Measurements from ENCODE around the gene STEAP3. TPM values are rescaled to one million over a fixed set of nuclear protein-coding genes. Genes with fewer than 3 reads are reported as not detected.

STEAP3 gene
- total RNA-seq, 1 experiment from 2014 or later: 27.3 TPM

DNA sequence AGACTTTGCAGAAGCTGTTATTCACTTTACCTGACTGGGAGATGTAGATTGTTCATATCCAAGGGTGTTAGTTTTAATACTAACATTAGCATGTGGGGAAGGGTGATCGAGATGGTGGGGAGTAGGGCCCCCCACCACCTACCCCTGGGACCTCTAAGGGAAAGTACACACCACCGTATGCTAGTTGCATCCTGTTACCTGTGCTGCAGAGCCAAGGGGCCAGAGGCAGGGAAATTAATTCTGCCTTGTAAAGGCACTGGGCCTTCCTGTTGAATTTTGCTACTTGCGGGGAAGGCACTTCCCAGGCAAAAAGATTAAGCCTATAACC lies 9.0 kb downstream of the STEAP3 start:
- no peaks in the 10 kb centered on the region for H3K27me3 ChIP-seq (ENCODE audit: low read length)
- H3K4me1 ChIP-seq (ENCODE audit: insufficient read depth, low read length): peaks cover 30% of the 10 kb centered on the region
- no peak overlapping the region for H3K4me3 ChIP-seq (ENCODE audit: low read length)
- no peaks in the 10 kb centered on the region for H4K20me1 ChIP-seq (ENCODE audit: low read length)
- POLR2A ChIA-PET (ENCODE audit: unreplicated experiment): no interaction called here
- no peaks in the 10 kb centered on the region for H3K79me2 ChIP-seq (ENCODE audit: low read length)
- TF ChIP-seq EZH2phosphoT487 (IDR thresholded peaks at IDR 0.05; ENCODE audit: borderline replicate concordance, low read length) (no peak), EZH2 (IDR thresholded peaks at IDR 0.05; ENCODE audit: low read length, unreplicated experiment) (no peak)
- no peak for DNase-seq
- no peaks in the 10 kb centered on the region for H3K9me3 ChIP-seq (ENCODE audit: low read length)
- no TSS peak for BruUV-seq (replicated peaks)
- no peaks in the 10 kb centered on the region for H3K9me2 ChIP-seq (replicated peaks; ENCODE audit: low read length)
- no peak overlapping the region for H3K9ac ChIP-seq (ENCODE audit: low read length)
- CTCF ChIA-PET: no interaction called here
- no peak overlapping the region; the same call in 1 of the 2 replicates for H3K4me2 ChIP-seq (ENCODE audit: low read length)
- no peaks in the 10 kb centered on the region for H3F3A ChIP-seq (ENCODE audit: low read length, unreplicated experiment)
- no peaks in the 10 kb centered on the region for H3K36me3 ChIP-seq (ENCODE audit: low read depth, low read length)
- no peak overlapping the region for H3K27ac ChIP-seq (ENCODE audit: low read length)
- intact Hi-C loops (cut with micrococcal nuclease): no loop called here
- no peak for ATAC-seq
- H2AFZ ChIP-seq (ENCODE audit: low read length): no peak overlapping the region

DNA sequence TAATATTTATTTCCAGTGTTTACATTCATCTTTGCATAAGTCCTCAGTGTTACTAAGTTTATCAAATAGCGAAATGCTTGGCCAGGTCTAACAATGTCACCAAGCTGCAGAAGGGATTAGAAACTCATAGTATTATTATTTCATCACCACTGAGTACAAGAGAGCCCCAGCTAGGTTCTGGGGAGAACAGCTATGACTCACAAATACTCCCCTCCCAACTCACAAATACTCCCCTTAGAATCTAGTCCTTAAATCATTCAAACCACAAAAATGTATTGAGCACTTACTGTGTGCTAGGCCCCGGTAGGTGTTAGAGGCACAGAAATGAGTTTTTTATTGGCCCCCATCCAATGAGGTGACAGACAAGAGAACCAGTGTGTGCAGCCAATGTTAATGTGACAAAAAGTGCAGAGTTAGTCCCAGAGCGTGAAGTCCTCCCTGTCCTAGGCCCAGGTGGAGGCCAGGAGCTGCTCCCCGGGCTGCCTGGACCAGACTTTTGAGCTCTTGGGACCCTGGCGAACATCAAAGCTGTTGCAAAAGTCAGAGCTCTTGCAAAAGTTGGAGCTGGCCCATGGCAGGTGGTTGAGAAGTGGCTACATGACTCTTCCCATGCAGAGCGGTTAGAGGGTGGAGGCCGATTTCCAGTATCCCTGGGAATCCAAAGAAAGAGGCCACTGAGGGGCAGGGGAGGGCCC lies 9.8 kb downstream of the STEAP3 start:
- Histone ChIP-seq H3F3A (ENCODE audit: low read length, unreplicated experiment) (no peaks in the 10 kb centered on the region), H3K4me3 (ENCODE audit: low read length) (no peak overlapping the region), H3K4me2 (ENCODE audit: low read length) (no peak overlapping the region), H2AFZ (ENCODE audit: low read length) (no peak overlapping the region), H3K9me3 (ENCODE audit: low read length) (no peaks in the 10 kb centered on the region), H3K9me2 (replicated peaks; ENCODE audit: low read length) (no peaks in the 10 kb centered on the region), H3K79me2 (ENCODE audit: low read length) (no peaks in the 10 kb centered on the region), H3K9ac (ENCODE audit: low read length) (no peak overlapping the region), H3K4me1 (ENCODE audit: insufficient read depth, low read length) (peaks cover 30% of the 10 kb centered on the region), H3K36me3 (ENCODE audit: low read depth, low read length) (no peaks in the 10 kb centered on the region), H4K20me1 (ENCODE audit: low read length) (no peaks in the 10 kb centered on the region), H3K27ac (ENCODE audit: low read length) (no peak overlapping the region), H3K27me3 (ENCODE audit: low read length) (no peaks in the 10 kb centered on the region)
- ChIA-PET CTCF (no interaction called here), POLR2A (ENCODE audit: unreplicated experiment) (interaction anchor here (0.5 to 0.6 kb wide), 2 partner anchors 77 to 133 kb away, joined by 4 read pairs; partner anchors contain the start of genes C2orf76 and DBI)
- DNase-seq (peak; percentile 45), ATAC-seq (no peak)
- TF ChIP-seq EZH2 (IDR thresholded peaks at IDR 0.05; ENCODE audit: low read length, unreplicated experiment): no peak
- TF ChIP-seq, protein P1, sequence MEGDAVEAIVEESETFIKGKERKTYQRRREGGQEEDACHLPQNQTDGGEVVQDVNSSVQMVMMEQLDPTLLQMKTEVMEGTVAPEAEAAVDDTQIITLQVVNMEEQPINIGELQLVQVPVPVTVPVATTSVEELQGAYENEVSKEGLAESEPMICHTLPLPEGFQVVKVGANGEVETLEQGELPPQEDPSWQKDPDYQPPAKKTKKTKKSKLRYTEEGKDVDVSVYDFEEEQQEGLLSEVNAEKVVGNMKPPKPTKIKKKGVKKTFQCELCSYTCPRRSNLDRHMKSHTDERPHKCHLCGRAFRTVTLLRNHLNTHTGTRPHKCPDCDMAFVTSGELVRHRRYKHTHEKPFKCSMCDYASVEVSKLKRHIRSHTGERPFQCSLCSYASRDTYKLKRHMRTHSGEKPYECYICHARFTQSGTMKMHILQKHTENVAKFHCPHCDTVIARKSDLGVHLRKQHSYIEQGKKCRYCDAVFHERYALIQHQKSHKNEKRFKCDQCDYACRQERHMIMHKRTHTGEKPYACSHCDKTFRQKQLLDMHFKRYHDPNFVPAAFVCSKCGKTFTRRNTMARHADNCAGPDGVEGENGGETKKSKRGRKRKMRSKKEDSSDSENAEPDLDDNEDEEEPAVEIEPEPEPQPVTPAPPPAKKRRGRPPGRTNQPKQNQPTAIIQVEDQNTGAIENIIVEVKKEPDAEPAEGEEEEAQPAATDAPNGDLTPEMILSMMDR (conservative IDR thresholded peaks at IDR 0.05; ENCODE audit: low read depth, low read length): no peak
- TF ChIP-seq EZH2phosphoT487 (IDR thresholded peaks at IDR 0.05; ENCODE audit: borderline replicate concordance, low read length): no peak
- intact Hi-C loops (cut with micrococcal nuclease): no loop called here
- no TSS peak for BruUV-seq (replicated peaks)

DNA sequence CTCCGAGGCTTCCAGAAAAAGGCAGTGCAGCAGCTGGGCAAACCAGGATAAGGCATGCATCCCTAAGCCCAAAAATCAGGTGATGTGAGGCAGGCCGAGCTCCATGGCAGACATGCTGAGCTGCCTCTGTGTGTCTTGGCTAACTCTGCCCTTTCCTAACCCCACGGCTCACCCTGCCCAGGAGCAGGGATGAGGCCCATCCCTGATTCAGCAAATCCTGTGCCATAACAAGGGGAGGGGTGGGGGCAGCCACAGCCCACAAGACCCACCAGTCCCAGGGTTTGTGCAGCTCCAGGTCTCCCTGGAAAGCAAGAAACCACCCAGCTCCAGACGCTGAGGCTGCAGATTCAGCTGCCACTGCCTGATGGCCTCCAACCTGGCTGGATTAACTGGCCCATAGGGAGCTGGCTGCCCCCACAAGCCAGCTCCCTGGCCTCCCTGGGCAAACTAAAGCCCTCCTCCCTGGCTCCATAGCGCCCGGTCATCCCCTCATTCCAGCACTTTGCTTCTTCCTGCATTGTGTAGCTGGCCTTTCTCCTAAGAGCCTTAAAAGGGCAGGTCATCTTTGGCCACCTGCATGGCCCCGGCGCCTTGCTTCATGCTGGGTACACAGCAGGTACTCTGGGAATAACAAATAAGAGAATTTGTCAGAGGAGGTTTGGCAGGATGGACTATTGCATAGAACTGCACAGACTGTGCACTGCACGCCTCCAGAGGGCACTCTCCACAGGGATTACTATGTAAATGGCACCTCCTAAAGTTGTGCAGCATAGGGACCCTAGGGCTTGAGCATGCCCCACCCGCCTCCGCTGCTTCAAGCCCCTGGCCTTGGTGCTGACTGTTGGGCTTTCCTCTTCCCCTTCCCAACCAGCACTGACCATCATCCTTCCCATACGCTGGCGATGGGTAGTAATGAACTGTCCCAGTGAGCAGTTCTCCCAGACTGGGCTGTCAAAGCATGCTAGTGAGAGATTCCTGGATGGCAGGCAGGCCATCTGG lies 10.7 kb downstream of the STEAP3 start:
- CTCF ChIA-PET: no interaction called here
- peaks cover 30% of the 10 kb centered on the region for H3K4me1 ChIP-seq (ENCODE audit: insufficient read depth, low read length)
- no peak overlapping the region for H3K9ac ChIP-seq (ENCODE audit: low read length)
- H3K27me3 ChIP-seq (ENCODE audit: low read length): no peaks in the 10 kb centered on the region
- POLR2A ChIA-PET (ENCODE audit: unreplicated experiment): interaction anchor here (0.5 to 0.6 kb wide), 2 partner anchors 76 to 133 kb away, joined by 4 read pairs; partner anchors contain the start of genes C2orf76 and DBI
- H3K36me3 ChIP-seq (ENCODE audit: low read depth, low read length): no peaks in the 10 kb centered on the region
- no peaks in the 10 kb centered on the region for H3F3A ChIP-seq (ENCODE audit: low read length, unreplicated experiment)
- H3K9me2 ChIP-seq (replicated peaks; ENCODE audit: low read length): no peaks in the 10 kb centered on the region
- ATAC-seq: no peak; the same call in 1 of the 2 replicates
- H4K20me1 ChIP-seq (ENCODE audit: low read length): no peaks in the 10 kb centered on the region
- no peaks in the 10 kb centered on the region for H3K9me3 ChIP-seq (ENCODE audit: low read length)
- BruUV-seq (replicated peaks): no TSS peak
- no peak overlapping the region for H2AFZ ChIP-seq (ENCODE audit: low read length)
- H3K4me2 ChIP-seq (ENCODE audit: low read length): no peak overlapping the region
- no peak for TF ChIP-seq EZH2 (IDR thresholded peaks at IDR 0.05; ENCODE audit: low read length, unreplicated experiment)
- TF ChIP-seq, protein P1 (conservative IDR thresholded peaks at IDR 0.05; ENCODE audit: low read depth, low read length): peak; percentile 56
- no peak overlapping the region for H3K4me3 ChIP-seq (ENCODE audit: low read length)
- H3K79me2 ChIP-seq (ENCODE audit: low read length): 0 out of 2 replicates have a peak, but pooled peaks cover under 1% of the 10 kb centered on the region
- intact Hi-C loops (cut with micrococcal nuclease): no loop called here
- no peak overlapping the region for H3K27ac ChIP-seq (ENCODE audit: low read length)
- peak; percentile 23 for DNase-seq

Measured in PC-3 (cell line).